Activated B cell treated with CpG ODN at 0.5 μM for 24 hours (primary cell): ENCODE data around the gene TAOK3. TPM values are rescaled to one million over a fixed set of nuclear protein-coding genes. Genes with fewer than 3 reads are reported as not detected.

Experiments
- ATAC-seq: fragments of 200-7000 bp; cut with Tn5 transposase; one replicate; pipeline ENCODE4 v1.10.0; 2021; ENCODE audit warnings: low read depth, mild to moderate bottlenecking, moderate library complexity
- CTCF ChIA-PET: fragments of 350-600 bp; sonication (Branson Sonifier 250); formaldehyde crosslinking; loops from one replicate; lab custom pipeline; 2021; ENCODE audit warnings: antibody characterized with exemption; lab: Charles Lee
- POLR2A ChIA-PET: fragments of 350-600 bp; sonication (Branson Sonifier 250); formaldehyde crosslinking; loops from one replicate; lab custom pipeline; 2021; ENCODE audit warnings: antibody characterized with exemption; lab: Charles Lee
- DNase-seq: peaks from one replicate; pipeline ENCODE4 v3.0.0; 2022
- H3K27ac Mint-ChIP-seq: one replicate; pipeline ENCODE4 v1.8.0; 2020; ENCODE audit warnings: mixed read lengths
- H3K27me3 Mint-ChIP-seq: one replicate; pipeline ENCODE4 v1.8.0; 2021; ENCODE audit warnings: mixed read lengths
- H3K36me3 Mint-ChIP-seq: one replicate; pipeline ENCODE4 v1.8.0; 2021; ENCODE audit warnings: low read depth, mixed read lengths
- H3K4me1 Mint-ChIP-seq: one replicate; pipeline ENCODE4 v1.8.0; 2021; ENCODE audit warnings: mixed read lengths
- H3K4me3 Mint-ChIP-seq: one replicate; pipeline ENCODE4 v1.8.0; 2020; ENCODE audit warnings: mild to moderate bottlenecking, mixed read lengths
- H3K9me3 Mint-ChIP-seq: one replicate; pipeline ENCODE4 v1.8.0; 2020; ENCODE audit warnings: mixed read lengths
- CTCF ChIP-seq: fragments of 200-600 bp; IDR thresholded peaks from one replicate; pipeline ENCODE4 v1.8.0; 2022; ENCODE audit warnings: antibody characterized with exemption, mild to moderate bottlenecking
- intact Hi-C: fragments of 100-400 bp; cut with micrococcal nuclease; formaldehyde crosslinking; loops from one replicate; pipeline ENCODE4 v1.15.1; 2024
- total RNA-seq: library from RNA; stranded (reverse); gene quantifications from 2 replicates; pipeline ENCODE4 v1.2.3, GENCODE V29; 2022

The TAOK3 gene
- total RNA-seq, 1 donor from 2014 or later: 86.9 TPM

- peak overlapping the region; percentile 19 for H3K4me3 Mint-ChIP-seq
- no peak overlapping the region for H3K27ac Mint-ChIP-seq
- ATAC-seq (no peak), DNase-seq (no peak)
- peaks cover 47% of the 10 kb centered on the region for H3K4me1 Mint-ChIP-seq
- no peaks in the 10 kb centered on the region for H3K27me3 Mint-ChIP-seq
- H3K36me3 Mint-ChIP-seq: peaks cover 8% of the 10 kb centered on the region
- intact Hi-C loops: loop anchor here (10.0 kb wide), 2 partner anchors 1189 to 1559 kb away; no protein-coding TSS in a partner anchor
- POLR2A ChIA-PET: interaction anchor here (0.5 to 1.9 kb wide), 7 partner anchors 16 to 1292 kb away, joined by 3 to 65 read pairs (median 3); partner anchors contain the start of genes PEBP1 and RFC5
- CTCF ChIA-PET: interaction anchor here (0.7 to 6.2 kb wide), 4 partner anchors 74 to 209 kb away, joined by 3 to 124 read pairs (median 4); no protein-coding TSS in a partner anchor
- TF ChIP-seq CTCF: no peak
- no peaks in the 10 kb centered on the region for H3K9me3 Mint-ChIP-seq
Observed at GRCh38 chr12:118374126-118374725, 1.5 kb upstream of the TAOK3 start.

GRCh38 chr12:118373616-118374015 is 909 bp upstream of the TAOK3 start:
- Mint-ChIP-seq H3K4me3 (peak overlapping the region; percentile 94), H3K36me3 (peaks cover 8% of the 10 kb centered on the region), H3K27me3 (no peaks in the 10 kb centered on the region), H3K27ac (peak overlapping the region; percentile 95), H3K9me3 (no peaks in the 10 kb centered on the region), H3K4me1 (peaks cover 47% of the 10 kb centered on the region)
- DNase-seq: no peak
- ATAC-seq: no peak
- POLR2A ChIA-PET: interaction anchor here (0.5 to 1.9 kb wide), 17 partner anchors 9 to 1292 kb away, joined by 3 to 65 read pairs (median 4); partner anchors contain the start of genes PEBP1 and RFC5
- TF ChIP-seq CTCF: no peak
- CTCF ChIA-PET: interaction anchor here (0.7 to 6.2 kb wide), 4 partner anchors 74 to 208 kb away, joined by 3 to 124 read pairs (median 4); no protein-coding TSS in a partner anchor
- intact Hi-C loops: loop anchor here (1.0 to 10.0 kb wide), 4 partner anchors 14 to 1559 kb away; no protein-coding TSS in a partner anchor

- peaks cover 37% of the 10 kb centered on the region for H3K4me1 Mint-ChIP-seq
- no peaks in the 10 kb centered on the region for H3K9me3 Mint-ChIP-seq
- no peaks in the 10 kb centered on the region for H3K27me3 Mint-ChIP-seq
- DNase-seq (peak; percentile 33), ATAC-seq (no peak)
- H3K27ac Mint-ChIP-seq: no peak overlapping the region
- H3K4me3 Mint-ChIP-seq: peak overlapping the region; percentile 94
- H3K36me3 Mint-ChIP-seq: peaks cover 8% of the 10 kb centered on the region
- intact Hi-C loops: loop anchor here (1.0 to 10.0 kb wide), 4 partner anchors 41 to 1557 kb away; no protein-coding TSS in a partner anchor
- ChIA-PET POLR2A (interaction anchor here (0.9 kb wide), 1 partner anchor 18 kb away, joined by 3 read pairs; no protein-coding TSS in a partner anchor), CTCF (interaction anchor here (1.2 kb wide), 1 partner anchor 208 kb away, joined by 3 read pairs; no protein-coding TSS in a partner anchor)
- no peak for TF ChIP-seq CTCF
Observed at GRCh38 chr12:118371321-118372282, 1.1 kb downstream of the TAOK3 start.

- POLR2A ChIA-PET: interaction anchor here (0.9 kb wide), 1 partner anchor 17 kb away, joined by 3 read pairs; no protein-coding TSS in a partner anchor
- intact Hi-C loops: loop anchor here (10.0 kb wide), 2 partner anchors 1186 to 1556 kb away; no protein-coding TSS in a partner anchor
- CTCF ChIA-PET: interaction anchor here (1.2 kb wide), 1 partner anchor 207 kb away, joined by 3 read pairs; no protein-coding TSS in a partner anchor
- Mint-ChIP-seq H3K27me3 (no peaks in the 10 kb centered on the region), H3K9me3 (no peaks in the 10 kb centered on the region), H3K4me3 (peak overlapping the region; percentile 94), H3K27ac (no peak overlapping the region), H3K4me1 (peaks cover 31% of the 10 kb centered on the region), H3K36me3 (peaks cover 5% of the 10 kb centered on the region)
- TF ChIP-seq CTCF: no peak
- no peak for DNase-seq
- no peak for ATAC-seq
Observed at GRCh38 chr12:118370601-118371000, 2.1 kb downstream of the TAOK3 start.
